ENCODE results near the gene SEMA4D.
"Not testable (repeated sequence)": the region's sequence is repeated elsewhere in the genome, so short reads cannot be mapped to it uniquely, and the experiment has no call there.

- TF ChIP-seq CTCF (IDR thresholded peaks at IDR 0.05 in 4 of 5, conservative IDR thresholded peaks at IDR 0.05 in 1 of 5); POLR2A (IDR thresholded peaks at IDR 0.05): not testable (repeated sequence)
Measured at GRCh38 chr9:89343812-89344211, 154.1 kb downstream of the SEMA4D start.

All from gastrocnemius medialis (tissue), 4 donors.